Bronchial epithelial cell (primary cell): ENCODE data around the gene CSE1L. TPM values are rescaled to one million over a fixed set of nuclear protein-coding genes. Genes with fewer than 3 reads are reported as not detected.

ENCODE experiments used
- DNase-seq: peaks from one replicate; pipeline ENCODE4 v3.0.0-alpha.2; 2010; ENCODE audit warnings: low read depth
- FAIRE-seq: peaks from 2 replicates; lab custom pipeline; 2011; peaks lifted over from hg19 to GRCh38; lab: Jason Lieb, UNC
- H3K27me3 ChIP-seq: 2 replicates; pipeline ENCODE4 v1.5.1; 2011; ENCODE audit warnings: low read length; ENCODE audit not compliant: control insufficient read depth, insufficient read depth
- H3K36me3 ChIP-seq: 2 replicates; pipeline ENCODE4 v1.5.1; 2011; ENCODE audit warnings: low read length; ENCODE audit not compliant: control insufficient read depth, insufficient read depth
- H3K4me3 ChIP-seq: 2 replicates; pipeline ENCODE4 v1.5.1; 2011; ENCODE audit warnings: mild to moderate bottlenecking, low read depth, low read length, control low read depth
- CTCF ChIP-seq: IDR thresholded peaks from 2 replicates; pipeline ENCODE4 v1.5.1; 2011; ENCODE audit warnings: mild to moderate bottlenecking, moderate library complexity, low read length, control low read depth, inconsistent platforms; ENCODE audit not compliant: insufficient read depth, severe bottlenecking
- total RNA-seq: library from RNA; depleted of rRNA; stranded (reverse); fragments of >200 nt; gene quantifications from 2 replicates; pipeline ENCODE4 v1.2.1, GENCODE V29; 2014

The CSE1L gene
- total RNA-seq = 53.3 and 60.8 TPM in 2 replicates

GRCh38 chr20:49046087-49046900 is at the start of gene CSE1L:
CSE1L (plus strand) TSS chr20:49046312; CDS start chr20:49058464, 12,152 bp downstream.
- no peaks in the 10 kb centered on the region for H3K27me3 ChIP-seq
- TF ChIP-seq CTCF = no peak
- peak; percentile 82 for DNase-seq
- FAIRE-seq = no peak
- H3K4me3 ChIP-seq = peak within 1 kb of the TSS; percentile 83
- no peaks in the 10 kb centered on the region for H3K36me3 ChIP-seq

- no peaks in the 10 kb centered on the region for H3K27me3 ChIP-seq
- TF ChIP-seq CTCF = no peak
- no peak overlapping the region for H3K4me3 ChIP-seq
- DNase-seq (peak; percentile 89), FAIRE-seq (no peak)
- peaks cover 9% of the 10 kb centered on the region for H3K36me3 ChIP-seq
Observed at GRCh38 chr20:48999890-49000870, 45.9 kb upstream of the CSE1L start.

DNA sequence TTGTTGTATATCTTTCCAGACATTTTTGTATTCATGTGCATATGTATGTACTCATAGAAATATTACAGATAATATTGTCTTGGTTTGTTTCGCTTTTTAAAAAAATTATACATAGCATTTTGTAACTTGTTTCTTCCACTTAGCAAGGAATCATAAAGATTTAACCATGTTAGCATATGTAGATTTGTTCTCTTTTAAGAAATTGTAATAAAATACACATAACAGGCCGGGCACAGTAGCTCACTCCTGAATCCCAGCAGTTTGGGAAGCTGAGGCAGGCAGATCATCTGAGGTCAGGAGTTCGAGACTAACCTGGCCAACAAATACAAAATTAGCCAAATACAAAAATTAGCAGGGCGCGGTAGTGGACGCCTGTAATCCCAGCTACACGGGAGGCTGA is 44.4 kb upstream of the CSE1L start:
- peaks cover 12% of the 10 kb centered on the region for H3K36me3 ChIP-seq

DNA sequence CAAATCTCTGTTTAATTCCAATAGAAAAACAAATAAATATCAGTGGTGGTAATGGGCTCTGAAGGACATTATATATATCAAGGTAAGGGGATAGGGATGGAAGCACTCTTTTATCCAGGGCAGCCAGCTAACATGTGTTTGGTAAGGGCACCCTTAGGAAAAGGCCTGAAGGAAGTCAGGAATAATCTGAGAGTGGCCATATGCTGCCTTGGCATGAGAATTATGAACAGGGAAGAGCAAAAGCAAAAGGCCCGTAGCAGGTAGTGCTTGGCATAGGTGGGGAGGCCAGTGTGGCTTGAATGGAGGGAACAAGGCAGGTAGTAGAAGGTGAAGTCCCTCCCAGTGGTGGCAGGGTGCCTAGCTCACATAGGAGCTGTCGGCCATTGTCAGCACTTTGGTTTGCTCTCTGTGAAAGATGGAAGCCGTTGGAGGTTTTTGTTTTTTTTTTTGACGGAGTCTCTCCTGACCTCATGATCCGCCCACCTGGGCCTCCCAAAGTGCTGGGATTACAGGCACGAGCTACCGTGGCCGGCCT is 39.6 kb upstream of the CSE1L start:
- Histone ChIP-seq H3K36me3 (peaks cover 12% of the 10 kb centered on the region), H3K4me3 (no peak overlapping the region), H3K27me3 (no peaks in the 10 kb centered on the region)
- no peak for DNase-seq
- TF ChIP-seq CTCF = no peak
- no peak for FAIRE-seq

More for the DNA sequence above, 44.4 kb upstream of the CSE1L start:
- Histone ChIP-seq H3K4me3 (no peak overlapping the region), H3K27me3 (no peaks in the 10 kb centered on the region)
- no peak for DNase-seq
- no peak for FAIRE-seq
- no peak for TF ChIP-seq CTCF

GRCh38 chr20:49009899-49010631 is 36.0 kb upstream of the CSE1L start:
- no peak for TF ChIP-seq CTCF
- Histone ChIP-seq H3K36me3 (peaks cover 15% of the 10 kb centered on the region), H3K4me3 (no peak overlapping the region), H3K27me3 (no peaks in the 10 kb centered on the region)
- FAIRE-seq (no peak), DNase-seq (no peak)
